K562 (cell line): ENCODE measurements around the gene C11orf98.

Experiments used
- FOXM1 ChIP-seq, 2 experiments: fragments of 450-650 bp in 1 of 2; sonication (generic) in 1 of 2; formaldehyde crosslinking in 1 of 2; IDR thresholded peaks; 2 replicates each; pipeline versions ENCODE4 v1.6.1 to v1.9.0; 2017 to 2022; ENCODE audit warnings: low read depth in 2 of 2, mild to moderate bottlenecking in 2 of 2, missing genetic modification reagents in 1 of 2, moderate library complexity in 1 of 2
- HMG20A ChIP-seq: fragments of 450-650 bp; formaldehyde crosslinking; conservative IDR thresholded peaks from 2 replicates; pipeline ENCODE4 v1.4.0; 2020; ENCODE audit warnings: mild to moderate bottlenecking, mixed read lengths
- PCBP1 ChIP-seq: fragments of 200-400 bp; formaldehyde crosslinking; IDR thresholded peaks from 2 replicates; pipeline ENCODE4 v1.6.1; 2018; ENCODE audit warnings: mild to moderate bottlenecking, low read depth, low read length; ENCODE audit not compliant: poor library complexity, severe bottlenecking
- TF ChIP-seq, protein P1 (sequence below): IDR thresholded peaks from 2 replicates; pipeline ENCODE4 v1.6.1; 2014; ENCODE audit warnings: antibody characterized with exemption
- TF ChIP-seq, protein P2 (sequence below): sonication (generic); formaldehyde crosslinking; IDR thresholded peaks from 2 replicates; pipeline ENCODE4 v1.9.0; 2022; ENCODE audit warnings: mild to moderate bottlenecking, missing genetic modification reagents

DNA sequence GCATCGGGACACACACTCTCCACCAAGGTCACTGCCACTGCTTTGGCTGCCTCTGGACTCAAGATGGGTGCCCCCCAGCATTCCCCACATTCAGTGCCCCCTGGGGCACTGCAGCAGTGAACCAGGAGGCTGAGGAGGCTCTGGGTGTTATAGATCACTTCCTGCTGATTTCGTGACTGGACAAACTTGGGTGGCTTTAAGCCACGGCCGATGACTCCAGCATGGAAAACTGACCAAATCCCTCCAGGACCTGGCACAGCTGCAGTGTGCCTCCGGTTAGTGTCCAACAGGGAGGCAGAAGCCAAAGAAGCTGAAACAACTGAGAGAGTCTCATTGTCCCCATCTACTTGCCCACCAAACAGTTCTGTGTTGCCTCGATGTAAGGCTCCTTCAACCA, 17.4 kb downstream of the C11orf98 start:
- TF ChIP-seq HMG20A (CRISPR knock-in tag) (no peak), PCBP1 (no peak), FOXM1 (IDR thresholded peaks at IDR 0.05; ENCODE audit: low read depth) (no peak), FOXM1 (CRISPR knock-in tag; IDR thresholded peaks at IDR 0.05; ENCODE audit: low read depth) (no peak)
- TF ChIP-seq, protein P1, sequence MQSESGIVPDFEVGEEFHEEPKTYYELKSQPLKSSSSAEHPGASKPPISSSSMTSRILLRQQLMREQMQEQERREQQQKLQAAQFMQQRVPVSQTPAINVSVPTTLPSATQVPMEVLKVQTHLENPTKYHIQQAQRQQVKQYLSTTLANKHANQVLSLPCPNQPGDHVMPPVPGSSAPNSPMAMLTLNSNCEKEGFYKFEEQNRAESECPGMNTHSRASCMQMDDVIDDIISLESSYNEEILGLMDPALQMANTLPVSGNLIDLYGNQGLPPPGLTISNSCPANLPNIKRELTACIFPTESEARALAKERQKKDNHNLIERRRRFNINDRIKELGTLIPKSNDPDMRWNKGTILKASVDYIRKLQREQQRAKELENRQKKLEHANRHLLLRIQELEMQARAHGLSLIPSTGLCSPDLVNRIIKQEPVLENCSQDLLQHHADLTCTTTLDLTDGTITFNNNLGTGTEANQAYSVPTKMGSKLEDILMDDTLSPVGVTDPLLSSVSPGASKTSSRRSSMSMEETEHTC = no peak
- TF ChIP-seq, protein P2, sequence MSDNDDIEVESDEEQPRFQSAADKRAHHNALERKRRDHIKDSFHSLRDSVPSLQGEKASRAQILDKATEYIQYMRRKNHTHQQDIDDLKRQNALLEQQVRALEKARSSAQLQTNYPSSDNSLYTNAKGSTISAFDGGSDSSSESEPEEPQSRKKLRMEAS (CRISPR knock-in tag) = no peak
